Measurements from ENCODE around the gene IFT122.

IFT122 gene

GRCh38 chr3:129439226-129439816 is 703 bp upstream of the IFT122 start:
- Histone ChIP-seq H2BK12ac (ENCODE audit: low read length) (no peak overlapping the region), H3K27me3 (ENCODE audit: insufficient read depth, low read length) (no peaks in the 10 kb centered on the region), H3K79me1 (ENCODE audit: low read length) (peaks cover 7% of the 10 kb centered on the region), H3K36me3 (ENCODE audit: control insufficient read depth in 1 of 2, insufficient read depth in 2 of 2, low read length in 2 of 2) (peaks cover 2 to 9% of the 10 kb centered on the region in 2 experiments), H3K9ac (ENCODE audit: low read length) (peak overlapping the region; percentile 84), H4K91ac (ENCODE audit: low read depth, low read length) (peak overlapping the region; percentile 80), H2AFZ (ENCODE audit: insufficient read depth, low read length, poor library complexity) (peak overlapping the region; percentile 94), H3K18ac (ENCODE audit: low read length) (peak overlapping the region; percentile 88), H3K79me2 (ENCODE audit: control insufficient read depth, insufficient read depth, low read length, poor library complexity) (peaks cover 9% of the 10 kb centered on the region), H4K12ac (ENCODE audit: low read depth, low read length) (peak overlapping the region; percentile 90), H3K14ac (ENCODE audit: low read length) (peak overlapping the region; percentile 96), H3K23ac (ENCODE audit: low read length) (no peak overlapping the region), H2BK120ac (ENCODE audit: insufficient read depth, low read length, poor library complexity) (peak overlapping the region; percentile 74), H3K4me1 (ENCODE audit: control insufficient read depth in 1 of 2, insufficient read depth in 2 of 2, low read length in 2 of 2) (peaks cover 0 to 7% of the 10 kb centered on the region in 2 experiments), H3K9me3 (ENCODE audit: insufficient read depth, low read depth, low read length) (no peaks in the 10 kb centered on the region), H3K4ac (ENCODE audit: low read depth, low read length) (peak overlapping the region; percentile 73), H2BK5ac (ENCODE audit: low read depth, low read length, poor library complexity) (peak overlapping the region; percentile 83), H3K4me3 (ENCODE audit: low read depth, low read length) (peak overlapping the region; percentile 95), H3K27ac (ENCODE audit: low read depth, low read length) (peak overlapping the region; percentile 90), H4K8ac (ENCODE audit: low read depth, low read length) (peak overlapping the region; percentile 90), H3K4me2 (ENCODE audit: low read length) (peak overlapping the region; percentile 79), H2AK5ac (ENCODE audit: low read length) (peak overlapping the region; percentile 13)
- no CpG with 5 or more reads among the region's 17 CpGs for WGBS (ENCODE audit: extremely low coverage, insufficient coverage, insufficient read length)
- peak in 1 of 2 donors; percentile 20 for DNase-seq

GRCh38 chr3:129440618-129441190 is 680 bp downstream of the IFT122 start:
- peak overlapping the region; percentile 62 for H2BK5ac ChIP-seq (ENCODE audit: low read depth, low read length, poor library complexity)
- peak overlapping the region; percentile 78 for H2BK120ac ChIP-seq (ENCODE audit: insufficient read depth, low read length, poor library complexity)
- H3K79me1 ChIP-seq (ENCODE audit: low read length), result peaks cover 7% of the 10 kb centered on the region
- no peak overlapping the region for H3K9ac ChIP-seq (ENCODE audit: low read length)
- H4K12ac ChIP-seq (ENCODE audit: low read depth, low read length), result peak overlapping the region; percentile 15
- no peak overlapping the region for H3K23ac ChIP-seq (ENCODE audit: low read length)
- H2AK5ac ChIP-seq (ENCODE audit: low read length), result no peak overlapping the region
- peak overlapping the region; percentile 13 for H3K4ac ChIP-seq (ENCODE audit: low read depth, low read length)
- no peak overlapping the region for H2BK12ac ChIP-seq (ENCODE audit: low read length)
- peak overlapping the region; percentile 76 for H4K8ac ChIP-seq (ENCODE audit: low read depth, low read length)
- peak overlapping the region; percentile 51 for H2AFZ ChIP-seq (ENCODE audit: insufficient read depth, low read length, poor library complexity)
- no CpG with 5 or more reads among the region's 9 CpGs for WGBS (ENCODE audit: extremely low coverage, insufficient coverage, insufficient read length)
- peak overlapping the region; percentile 35 for H3K18ac ChIP-seq (ENCODE audit: low read length)
- peak in 1 of 2 donors; percentile 79 for DNase-seq
- peak overlapping the region; percentile 79 for H3K14ac ChIP-seq (ENCODE audit: low read length)
- H3K36me3 ChIP-seq (ENCODE audit: control insufficient read depth in 1 of 2, insufficient read depth in 2 of 2, low read length in 2 of 2), result peaks cover 2 to 9% of the 10 kb centered on the region in 2 experiments
- H3K27me3 ChIP-seq (ENCODE audit: insufficient read depth, low read length), result no peaks in the 10 kb centered on the region
- H3K27ac ChIP-seq (ENCODE audit: low read depth, low read length), result peak overlapping the region; percentile 88
- peaks cover 0 to 7% of the 10 kb centered on the region in 2 experiments for H3K4me1 ChIP-seq (ENCODE audit: control insufficient read depth in 1 of 2, insufficient read depth in 2 of 2, low read length in 2 of 2)
- peak overlapping the region; percentile 90 for H3K4me3 ChIP-seq (ENCODE audit: low read depth, low read length)
- peaks cover 9% of the 10 kb centered on the region for H3K79me2 ChIP-seq (ENCODE audit: control insufficient read depth, insufficient read depth, low read length, poor library complexity)
- peak overlapping the region; percentile 77 for H3K4me2 ChIP-seq (ENCODE audit: low read length)
- H4K91ac ChIP-seq (ENCODE audit: low read depth, low read length), result peak overlapping the region; percentile 72
- H3K9me3 ChIP-seq (ENCODE audit: insufficient read depth, low read depth, low read length), result no peaks in the 10 kb centered on the region

GRCh38 chr3:129441215-129441614 is 1.2 kb downstream of the IFT122 start:
- peaks cover 7% of the 10 kb centered on the region for H3K79me1 ChIP-seq (ENCODE audit: low read length)
- peaks cover 9% of the 10 kb centered on the region for H3K79me2 ChIP-seq (ENCODE audit: control insufficient read depth, insufficient read depth, low read length, poor library complexity)
- no peak overlapping the region for H3K23ac ChIP-seq (ENCODE audit: low read length)
- no peak overlapping the region for H2BK5ac ChIP-seq (ENCODE audit: low read depth, low read length, poor library complexity)
- H3K36me3 ChIP-seq (ENCODE audit: control insufficient read depth in 1 of 2, insufficient read depth in 2 of 2, low read length in 2 of 2), result peaks cover 0 to 7% of the 10 kb centered on the region in 2 experiments
- no peak overlapping the region for H2AK5ac ChIP-seq (ENCODE audit: low read length)
- peaks cover 0 to 7% of the 10 kb centered on the region in 2 experiments for H3K4me1 ChIP-seq (ENCODE audit: control insufficient read depth in 1 of 2, insufficient read depth in 2 of 2, low read length in 2 of 2)
- DNase-seq, result no peak
- H3K18ac ChIP-seq (ENCODE audit: low read length), result no peak overlapping the region
- WGBS (ENCODE audit: extremely low coverage, insufficient coverage, insufficient read length), result no CpG with 5 or more reads among the region's 9 CpGs
- no peaks in the 10 kb centered on the region for H3K9me3 ChIP-seq (ENCODE audit: insufficient read depth, low read depth, low read length)
- no peak overlapping the region for H2BK12ac ChIP-seq (ENCODE audit: low read length)
- no peaks in the 10 kb centered on the region for H3K27me3 ChIP-seq (ENCODE audit: insufficient read depth, low read length)
- H3K9ac ChIP-seq (ENCODE audit: low read length), result no peak overlapping the region
- H2BK120ac ChIP-seq (ENCODE audit: insufficient read depth, low read length, poor library complexity), result no peak overlapping the region
- H3K27ac ChIP-seq (ENCODE audit: low read depth, low read length), result no peak overlapping the region
- H3K14ac ChIP-seq (ENCODE audit: low read length), result no peak overlapping the region
- H3K4me2 ChIP-seq (ENCODE audit: low read length), result no peak overlapping the region
- H3K4ac ChIP-seq (ENCODE audit: low read depth, low read length), result no peak overlapping the region
- no peak overlapping the region for H4K91ac ChIP-seq (ENCODE audit: low read depth, low read length)
- H2AFZ ChIP-seq (ENCODE audit: insufficient read depth, low read length, poor library complexity), result no peak overlapping the region
- no peak overlapping the region for H4K12ac ChIP-seq (ENCODE audit: low read depth, low read length)
- no peak overlapping the region for H4K8ac ChIP-seq (ENCODE audit: low read depth, low read length)
- no peak overlapping the region for H3K4me3 ChIP-seq (ENCODE audit: low read depth, low read length)

GRCh38 chr3:129441782-129442181 is 1.8 kb downstream of the IFT122 start:
- Histone ChIP-seq H2AFZ (ENCODE audit: insufficient read depth, low read length, poor library complexity) (no peak overlapping the region), H3K14ac (ENCODE audit: low read length) (no peak overlapping the region), H3K9me3 (ENCODE audit: insufficient read depth, low read depth, low read length) (no peaks in the 10 kb centered on the region), H3K4ac (ENCODE audit: low read depth, low read length) (no peak overlapping the region), H3K18ac (ENCODE audit: low read length) (no peak overlapping the region), H4K12ac (ENCODE audit: low read depth, low read length) (no peak overlapping the region), H4K8ac (ENCODE audit: low read depth, low read length) (no peak overlapping the region), H3K9ac (ENCODE audit: low read length) (no peak overlapping the region), H2BK12ac (ENCODE audit: low read length) (no peak overlapping the region), H3K79me2 (ENCODE audit: control insufficient read depth, insufficient read depth, low read length, poor library complexity) (peaks cover 9% of the 10 kb centered on the region), H3K4me3 (ENCODE audit: low read depth, low read length) (no peak overlapping the region), H2BK5ac (ENCODE audit: low read depth, low read length, poor library complexity) (no peak overlapping the region), H4K91ac (ENCODE audit: low read depth, low read length) (no peak overlapping the region), H3K4me2 (ENCODE audit: low read length) (no peak overlapping the region), H3K4me1 (ENCODE audit: control insufficient read depth in 1 of 2, insufficient read depth in 2 of 2, low read length in 2 of 2) (peaks cover 0 to 7% of the 10 kb centered on the region in 2 experiments), H3K36me3 (ENCODE audit: control insufficient read depth in 1 of 2, insufficient read depth in 2 of 2, low read length in 2 of 2) (peaks cover 0 to 4% of the 10 kb centered on the region in 2 experiments), H3K27ac (ENCODE audit: low read depth, low read length) (no peak overlapping the region), H3K23ac (ENCODE audit: low read length) (no peak overlapping the region), H3K27me3 (ENCODE audit: insufficient read depth, low read length) (no peaks in the 10 kb centered on the region), H2BK120ac (ENCODE audit: insufficient read depth, low read length, poor library complexity) (no peak overlapping the region), H2AK5ac (ENCODE audit: low read length) (no peak overlapping the region), H3K79me1 (ENCODE audit: low read length) (peaks cover 7% of the 10 kb centered on the region)
- no peak for DNase-seq
- no CpG with 5 or more reads among the region's 4 CpGs for WGBS (ENCODE audit: extremely low coverage, insufficient coverage, insufficient read length)

Data from trophoblast cell (in vitro differentiated cells and primary cell).